K562 (cell line): ENCODE results near the gene ACACB. TPM values are rescaled to one million over a fixed set of nuclear protein-coding genes. Genes with fewer than 3 reads are reported as not detected.

ENCODE experiments used
- ATAC-seq: fragments of 200-7000 bp; cut with Tn5 transposase; 3 replicates; pipeline ENCODE4 v1.9.1; 2020; ENCODE audit warnings: moderate library complexity
- BruUV-seq: library from RNA; stranded (reverse); fragments of 400-500 nt; replicated peaks from 2 replicates; lab custom pipeline; 2021; lab: Mats Ljungman, UMichigan
- CTCF ChIA-PET: fragments of 300-600 bp; formaldehyde crosslinking; extraction: SDS; loops from one replicate; lab custom pipeline; 2021; ENCODE audit warnings: low intra/inter-chr PET ratio; lab: Yijun Ruan, JAX
- POLR2A ChIA-PET: fragments of 300-600, 350-650 bp; sonication (Branson Sonifier 250); formaldehyde crosslinking; extraction: SDS; loops from one replicate; lab custom pipeline; 2021; ENCODE audit warnings: antibody characterized with exemption, inconsistent platforms; lab: Yijun Ruan, JAX
- DNase-seq, 4 experiments: peaks; one replicate each; pipeline versions ENCODE4 v3.0.0 to v3.0.0-alpha.2; 2011 to 2018; ENCODE audit warnings: low spot score in 3 of 4, mixed read lengths in 3 of 4; ENCODE audit errors: extremely low read depth in 1 of 4
- FAIRE-seq: peaks from 2 replicates; lab custom pipeline; 2011; peaks lifted over from hg19 to GRCh38; lab: Jason Lieb, UNC
- H2AFZ ChIP-seq: 2 replicates; pipeline ENCODE4 v1.6.0; 2011; ENCODE audit warnings: low read depth, low read length, control low read depth, inconsistent platforms
- H3K27ac ChIP-seq: fragments of 200-600 bp; 3 replicates; pipeline ENCODE4 v1.8.0; 2011; ENCODE audit warnings: low read depth, mild to moderate bottlenecking, control low read depth, inconsistent platforms, low read length, moderate library complexity, mixed read lengths; ENCODE audit errors: extremely low read depth
- H3K27me3 ChIP-seq, 2 experiments: fragments of 300-600 bp in 1 of 2; 2 replicates in 1 of 2; 3 replicates in 1 of 2; pipeline versions ENCODE4 v1.6.0 to v1.8.0; 2011; ENCODE audit warnings: inconsistent platforms in 2 of 2, low read length in 2 of 2, mild to moderate bottlenecking in 1 of 2, mixed read lengths in 1 of 2, moderate library complexity in 1 of 2; ENCODE audit not compliant: control insufficient read depth in 2 of 2, insufficient read depth in 2 of 2
- H3K36me3 ChIP-seq: fragments of 300-600 bp; 3 replicates; pipeline ENCODE4 v1.8.0; 2011; ENCODE audit warnings: mild to moderate bottlenecking, low read length, inconsistent platforms; ENCODE audit not compliant: control insufficient read depth, insufficient read depth
- H3K4me1 ChIP-seq, 2 experiments: fragments of 200-600 bp in 1 of 2; replicated peaks in 1 of 2; 2 replicates in 1 of 2; 3 replicates in 1 of 2; pipeline versions ENCODE4 v1.5.1 to v1.8.0; 2011; ENCODE audit warnings: inconsistent platforms in 2 of 2, low read length in 2 of 2, mild to moderate bottlenecking in 1 of 2, mixed read lengths in 1 of 2, moderate library complexity in 1 of 2; ENCODE audit not compliant: control insufficient read depth in 2 of 2, insufficient read depth in 2 of 2
- H3K4me2 ChIP-seq: 2 replicates; pipeline ENCODE4 v1.6.1; 2011; ENCODE audit warnings: low read length, control low read depth, inconsistent platforms, mixed read lengths; ENCODE audit not compliant: insufficient read depth
- H3K4me3 ChIP-seq: fragments of 200-600 bp; sonication (generic), shearing (Covaris generic); 2 replicates; pipeline ENCODE4 v1.5.1; 2016; ENCODE audit warnings: control low read depth, inconsistent platforms
- H3K79me2 ChIP-seq: fragments of 200-600 bp; 3 replicates; pipeline ENCODE4 v1.8.0; 2011; ENCODE audit warnings: low read length, inconsistent platforms; ENCODE audit not compliant: control insufficient read depth, insufficient read depth
- H3K9ac ChIP-seq, 2 experiments: 2 replicates each; pipeline versions ENCODE4 v1.6.0 to v1.6.1; 2011; ENCODE audit warnings: low read depth in 2 of 2, low read length in 2 of 2, control low read depth in 1 of 2, inconsistent platforms in 1 of 2, mild to moderate bottlenecking in 1 of 2, mixed read lengths in 1 of 2; ENCODE audit not compliant: insufficient read depth in 1 of 2
- H3K9me1 ChIP-seq: one replicate; pipeline ENCODE4 v1.6.0; 2011; ENCODE audit warnings: inconsistent platforms, mild to moderate bottlenecking, low read length, moderate library complexity; ENCODE audit not compliant: control insufficient read depth, insufficient read depth
- H3K9me3 ChIP-seq: replicated peaks from 2 replicates; pipeline ENCODE4 v1.5.1; 2011; ENCODE audit warnings: low read depth, low read length, inconsistent platforms; ENCODE audit not compliant: control insufficient read depth, insufficient read depth
- H4K20me1 ChIP-seq: replicated peaks from 2 replicates; pipeline ENCODE4 v1.6.1; 2011; ENCODE audit warnings: low read length, inconsistent platforms, mixed read lengths; ENCODE audit not compliant: control insufficient read depth, insufficient read depth
- ADNP ChIP-seq: fragments of 200-800 bp; sonication (Bioruptor generic); IDR thresholded peaks from 2 replicates; pipeline ENCODE4 v1.6.1; 2016; ENCODE audit warnings: missing genetic modification characterization, missing compliant biosample characterization
- CHD2 ChIP-seq: IDR thresholded peaks from 2 replicates; pipeline ENCODE4 v1.6.1; 2011; ENCODE audit warnings: low read depth, low read length
- EP400 ChIP-seq: fragments of 450-650 bp; IDR thresholded peaks from 2 replicates; pipeline ENCODE4 v1.6.1; 2017; ENCODE audit warnings: antibody characterized with exemption, mild to moderate bottlenecking, moderate library complexity
- SOX6 ChIP-seq: fragments of 450-650 bp; IDR thresholded peaks from 2 replicates; pipeline ENCODE4 v1.6.1; 2014; ENCODE audit warnings: mild to moderate bottlenecking
- TRIM25 ChIP-seq: fragments of 450-650 bp; IDR thresholded peaks from 2 replicates; pipeline ENCODE4 v1.7.0; 2016; ENCODE audit warnings: borderline replicate concordance
- XRCC5 ChIP-seq: fragments of 200-400 bp; formaldehyde crosslinking; IDR thresholded peaks from 2 replicates; pipeline ENCODE4 v1.6.1; 2017; ENCODE audit warnings: low read depth, mild to moderate bottlenecking, low read length
- ZKSCAN8 ChIP-seq: fragments of 200-800 bp; sonication (Bioruptor generic); IDR thresholded peaks from 2 replicates; pipeline ENCODE4 v1.6.1; 2016; ENCODE audit warnings: missing genetic modification characterization, missing compliant biosample characterization
- ZNF644 ChIP-seq: fragments of 200-800 bp; sonication (Bioruptor generic); IDR thresholded peaks from 2 replicates; pipeline ENCODE4 v1.6.1; 2016; ENCODE audit warnings: low read depth, missing genetic modification characterization, missing compliant biosample characterization
- ZNF696 ChIP-seq: fragments of 250-450 bp; sonication (Bioruptor Pico); conservative IDR thresholded peaks from 2 replicates; pipeline ENCODE4 v1.4.0; 2020; ENCODE audit warnings: mild to moderate bottlenecking, moderate library complexity
- WGBS: fragments of 100-300 bp; shearing (Covaris generic); methylation state at CpG from one replicate; pipeline ENCODE4 v1.1.6; 2016; ENCODE audit warnings: low coverage, mixed read lengths; ENCODE audit not compliant: insufficient coverage; ENCODE audit errors: missing lambda C conversion rate; 5-methylcytosine and 5-hydroxymethylcytosine counted together
- in situ Hi-C: fragments of 300-500 bp; cut with MboI; formaldehyde crosslinking; loops from 4 replicates; pipeline ENCODE4 v1.15.0; 2018; ENCODE audit warnings: inconsistent platforms, mixed read lengths
- intact Hi-C: fragments of 100-400 bp; cut with micrococcal nuclease; formaldehyde crosslinking; loops from 2 replicates; pipeline ENCODE4 v1.14.2; 2022
- polyA plus RNA-seq, 8 experiments: library from polyadenylated mRNA; depleted of rRNA in 4 of 8; stranded (reverse) in 5 of 8; unstranded in 3 of 8; fragments of >200 nt; fragmentation: Nextera tagmentation in 2 of 8; fragmentation: Illumina TruSeq in 1 of 8; extraction: Ambion mirVana in 2 of 8; extraction: Trizol in 1 of 8; gene quantifications; 2 replicates each; pipeline versions ENCODE4 v1.2.1 to v1.2.3, GENCODE V29; 2011 to 2014; ENCODE audit warnings: inconsistent platforms in 1 of 8, missing spikeins in 1 of 8
- total RNA-seq, 7 experiments: library from RNA; depleted of rRNA in 6 of 7; stranded (reverse); fragments of >200 nt in 6 of 7; fragmentation: Illumina TruSeq in 2 of 7; extraction: Trizol in 2 of 7; gene quantifications; 2 replicates each; pipeline versions ENCODE4 v1.2.1 to v1.2.3, GENCODE V29; 2011 to 2021; ENCODE audit warnings: low replicate concordance in 1 of 7
- TF ChIP-seq, protein P1 (sequence below), 2 experiments: IDR thresholded peaks; 2 replicates each; pipeline ENCODE4 v1.6.1; 2012; ENCODE audit warnings: improper control_type of control experiment in 2 of 2, low read depth in 2 of 2, low read length in 2 of 2, borderline replicate concordance in 1 of 2
- TF ChIP-seq, protein P2 (sequence below): fragments of 450-650 bp; IDR thresholded peaks from 2 replicates; pipeline ENCODE4 v1.6.1; 2018; ENCODE audit not compliant: partially characterized antibody
- TF ChIP-seq, protein P3 (sequence below): fragments of 250-450 bp; sonication (Bioruptor Pico); IDR thresholded peaks from 2 replicates; pipeline ENCODE4 v1.4.0; 2020; ENCODE audit warnings: mild to moderate bottlenecking

Gene ACACB
- total and polyA plus RNA-seq, 9 of the 15 experiments (the other 6 are each of a cell fraction or from before 2014, with no cell fraction given) = 0.10 to 2.5 (median 0.83) TPM

DNA sequence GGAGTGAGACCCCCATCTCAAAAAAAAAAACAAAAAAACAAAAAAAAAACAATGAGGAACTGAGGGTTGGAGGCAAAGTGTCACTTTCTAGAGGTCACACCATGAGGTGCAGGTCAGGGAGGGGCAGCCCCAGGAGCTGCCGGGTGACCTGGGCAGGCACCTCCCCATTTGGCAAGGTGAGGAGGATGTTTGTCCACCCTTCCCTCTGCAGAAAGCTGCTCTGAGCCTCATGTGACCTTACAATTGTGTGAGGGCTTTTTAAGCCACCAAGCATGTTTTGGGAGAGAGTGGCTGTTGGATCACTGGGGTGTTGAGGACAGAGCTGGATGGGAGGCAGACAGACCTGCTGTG is 143.1 kb downstream of the ACACB start:
- Histone ChIP-seq H3K27ac (no peak overlapping the region), H3K27me3 (peaks cover 4 to 21% of the 10 kb centered on the region in 2 experiments; a peak in 3 of 5 replicates), H3K9me3 (no peaks in the 10 kb centered on the region; the same call in 1 of the 2 replicates), H3K9me1 (peaks cover 5% of the 10 kb centered on the region), H3K4me1 (no peaks in the 10 kb centered on the region), H3K4me3 (no peak overlapping the region), H3K79me2 (no peaks in the 10 kb centered on the region), H3K9ac (no peak overlapping the region), H4K20me1 (peaks cover 9% of the 10 kb centered on the region; the same call in 1 of the 2 replicates), H2AFZ (no peak overlapping the region), H3K4me2 (no peak overlapping the region), H3K36me3 (no peaks in the 10 kb centered on the region)
- FAIRE-seq (no peak), DNase-seq (no peak), ATAC-seq (no peak)
- WGBS = 0% methylated on average over 1 of the region's 1 CpG
- no TSS peak for BruUV-seq
- in situ Hi-C loops = no loop called here
- ChIA-PET CTCF (no interaction called here), POLR2A (no interaction called here)
- intact Hi-C loops = loop anchor here (5.0 kb wide), 1 partner anchor 127 kb away; no protein-coding TSS in a partner anchor
- TF ChIP-seq, protein P1, sequence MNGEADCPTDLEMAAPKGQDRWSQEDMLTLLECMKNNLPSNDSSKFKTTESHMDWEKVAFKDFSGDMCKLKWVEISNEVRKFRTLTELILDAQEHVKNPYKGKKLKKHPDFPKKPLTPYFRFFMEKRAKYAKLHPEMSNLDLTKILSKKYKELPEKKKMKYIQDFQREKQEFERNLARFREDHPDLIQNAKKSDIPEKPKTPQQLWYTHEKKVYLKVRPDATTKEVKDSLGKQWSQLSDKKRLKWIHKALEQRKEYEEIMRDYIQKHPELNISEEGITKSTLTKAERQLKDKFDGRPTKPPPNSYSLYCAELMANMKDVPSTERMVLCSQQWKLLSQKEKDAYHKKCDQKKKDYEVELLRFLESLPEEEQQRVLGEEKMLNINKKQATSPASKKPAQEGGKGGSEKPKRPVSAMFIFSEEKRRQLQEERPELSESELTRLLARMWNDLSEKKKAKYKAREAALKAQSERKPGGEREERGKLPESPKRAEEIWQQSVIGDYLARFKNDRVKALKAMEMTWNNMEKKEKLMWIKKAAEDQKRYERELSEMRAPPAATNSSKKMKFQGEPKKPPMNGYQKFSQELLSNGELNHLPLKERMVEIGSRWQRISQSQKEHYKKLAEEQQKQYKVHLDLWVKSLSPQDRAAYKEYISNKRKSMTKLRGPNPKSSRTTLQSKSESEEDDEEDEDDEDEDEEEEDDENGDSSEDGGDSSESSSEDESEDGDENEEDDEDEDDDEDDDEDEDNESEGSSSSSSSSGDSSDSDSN (IDR thresholded peaks at IDR 0.05; ENCODE audit: borderline replicate concordance in 1 of 2, low read depth in 2 of 2, low read length in 2 of 2) = no peak
- TF ChIP-seq XRCC5 = no peak
- no peak for TF ChIP-seq TRIM25
- TF ChIP-seq SOX6 = no peak
- no peak for TF ChIP-seq ZNF644
- TF ChIP-seq ADNP (tag) = no peak
- TF ChIP-seq ZNF696 (CRISPR knock-in tag) = no peak
- TF ChIP-seq EP400 = no peak
- no peak for TF ChIP-seq ZKSCAN8 (CRISPR knock-in tag)
- TF ChIP-seq, protein P2, sequence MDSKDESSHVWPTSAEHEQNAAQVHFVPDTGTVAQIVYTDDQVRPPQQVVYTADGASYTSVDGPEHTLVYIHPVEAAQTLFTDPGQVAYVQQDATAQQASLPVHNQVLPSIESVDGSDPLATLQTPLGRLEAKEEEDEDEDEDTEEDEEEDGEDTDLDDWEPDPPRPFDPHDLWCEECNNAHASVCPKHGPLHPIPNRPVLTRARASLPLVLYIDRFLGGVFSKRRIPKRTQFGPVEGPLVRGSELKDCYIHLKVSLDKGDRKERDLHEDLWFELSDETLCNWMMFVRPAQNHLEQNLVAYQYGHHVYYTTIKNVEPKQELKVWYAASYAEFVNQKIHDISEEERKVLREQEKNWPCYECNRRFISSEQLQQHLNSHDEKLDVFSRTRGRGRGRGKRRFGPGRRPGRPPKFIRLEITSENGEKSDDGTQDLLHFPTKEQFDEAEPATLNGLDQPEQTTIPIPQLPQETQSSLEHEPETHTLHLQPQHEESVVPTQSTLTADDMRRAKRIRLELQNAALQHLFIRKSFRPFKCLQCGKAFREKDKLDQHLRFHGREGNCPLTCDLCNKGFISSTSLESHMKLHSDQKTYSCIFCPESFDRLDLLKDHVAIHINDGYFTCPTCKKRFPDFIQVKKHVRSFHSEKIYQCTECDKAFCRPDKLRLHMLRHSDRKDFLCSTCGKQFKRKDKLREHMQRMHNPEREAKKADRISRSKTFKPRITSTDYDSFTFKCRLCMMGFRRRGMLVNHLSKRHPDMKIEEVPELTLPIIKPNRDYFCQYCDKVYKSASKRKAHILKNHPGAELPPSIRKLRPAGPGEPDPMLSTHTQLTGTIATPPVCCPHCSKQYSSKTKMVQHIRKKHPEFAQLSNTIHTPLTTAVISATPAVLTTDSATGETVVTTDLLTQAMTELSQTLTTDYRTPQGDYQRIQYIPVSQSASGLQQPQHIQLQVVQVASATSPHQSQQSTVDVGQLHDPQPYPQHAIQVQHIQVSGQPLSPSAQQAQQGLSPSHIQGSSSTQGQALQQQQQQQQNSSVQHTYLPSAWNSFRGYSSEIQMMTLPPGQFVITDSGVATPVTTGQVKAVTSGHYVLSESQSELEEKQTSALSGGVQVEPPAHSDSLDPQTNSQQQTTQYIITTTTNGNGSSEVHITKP = no peak
- no peak for TF ChIP-seq CHD2
- TF ChIP-seq, protein P3, sequence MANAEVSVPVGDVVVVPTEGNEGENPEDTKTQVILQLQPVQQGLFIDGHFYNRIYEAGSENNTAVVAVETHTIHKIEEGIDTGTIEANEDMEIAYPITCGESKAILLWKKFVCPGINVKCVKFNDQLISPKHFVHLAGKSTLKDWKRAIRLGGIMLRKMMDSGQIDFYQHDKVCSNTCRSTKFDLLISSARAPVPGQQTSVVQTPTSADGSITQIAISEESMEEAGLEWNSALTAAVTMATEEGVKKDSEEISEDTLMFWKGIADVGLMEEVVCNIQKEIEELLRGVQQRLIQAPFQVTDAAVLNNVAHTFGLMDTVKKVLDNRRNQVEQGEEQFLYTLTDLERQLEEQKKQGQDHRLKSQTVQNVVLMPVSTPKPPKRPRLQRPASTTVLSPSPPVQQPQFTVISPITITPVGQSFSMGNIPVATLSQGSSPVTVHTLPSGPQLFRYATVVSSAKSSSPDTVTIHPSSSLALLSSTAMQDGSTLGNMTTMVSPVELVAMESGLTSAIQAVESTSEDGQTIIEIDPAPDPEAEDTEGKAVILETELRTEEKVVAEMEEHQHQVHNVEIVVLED = no peak
